Measurements from ENCODE around the gene GRID1.

GRID1 gene

GRCh38 chr10:86160890-86161585 lies 205.6 kb downstream of the GRID1 start:
- H3K27ac ChIP-seq, result no peak overlapping the region
- TF ChIP-seq CTCF (IDR thresholded peaks at IDR 0.05) (no peak), ZFX (IDR thresholded peaks at IDR 0.05; ENCODE audit: borderline replicate concordance) (no peak)

GRCh38 chr10:86159797-86160196 lies 206.8 kb downstream of the GRID1 start:
- H3K27ac ChIP-seq, result no peak overlapping the region
- TF ChIP-seq CTCF (IDR thresholded peaks at IDR 0.05), result no peak
- TF ChIP-seq ZFX (IDR thresholded peaks at IDR 0.05; ENCODE audit: borderline replicate concordance), result no peak

GRCh38 chr10:86155054-86155921 lies 211.3 kb downstream of the GRID1 start:
- no peak for TF ChIP-seq CTCF (IDR thresholded peaks at IDR 0.05)
- no peak for TF ChIP-seq ZFX (IDR thresholded peaks at IDR 0.05; ENCODE audit: borderline replicate concordance)
- no peak overlapping the region for H3K27ac ChIP-seq

- no peak for TF ChIP-seq ZFX (IDR thresholded peaks at IDR 0.05; ENCODE audit: borderline replicate concordance)
- no peak for TF ChIP-seq CTCF (IDR thresholded peaks at IDR 0.05)
- H3K27ac ChIP-seq, result no peak overlapping the region
Observed at GRCh38 chr10:86153751-86154150, 212.8 kb downstream of the GRID1 start.

GRCh38 chr10:86152911-86153310 lies 213.7 kb downstream of the GRID1 start:
- no peak overlapping the region for H3K27ac ChIP-seq
- TF ChIP-seq CTCF (IDR thresholded peaks at IDR 0.05) (no peak), ZFX (IDR thresholded peaks at IDR 0.05; ENCODE audit: borderline replicate concordance) (no peak)

- no peak overlapping the region for H3K27ac ChIP-seq
- TF ChIP-seq ZFX (IDR thresholded peaks at IDR 0.05; ENCODE audit: borderline replicate concordance), result no peak
- TF ChIP-seq CTCF (IDR thresholded peaks at IDR 0.05), result no peak
Observed at GRCh38 chr10:86152354-86152753, 214.2 kb downstream of the GRID1 start.

- no peak overlapping the region for H3K27ac ChIP-seq
- TF ChIP-seq CTCF (IDR thresholded peaks at IDR 0.05) (no peak), ZFX (IDR thresholded peaks at IDR 0.05; ENCODE audit: borderline replicate concordance) (no peak)
Observed at GRCh38 chr10:86151613-86152012, 215.0 kb downstream of the GRID1 start.

Data from 22Rv1 (cell line).